Ovary (tissue), 1 donor: ENCODE results near the gene ACER2.

Source experiments
- EP300 ChIP-seq: sonication (generic); formaldehyde crosslinking; IDR thresholded peaks from one replicate; pipeline ENCODE4 v1.6.1; 2017; ENCODE audit warnings: antibody characterized with exemption
- POLR2A ChIP-seq: fragments of 450-650 bp; IDR thresholded peaks from one replicate; pipeline ENCODE4 v1.6.1; 2017; ENCODE audit warnings: antibody characterized with exemption, mild to moderate bottlenecking, moderate library complexity

DNA sequence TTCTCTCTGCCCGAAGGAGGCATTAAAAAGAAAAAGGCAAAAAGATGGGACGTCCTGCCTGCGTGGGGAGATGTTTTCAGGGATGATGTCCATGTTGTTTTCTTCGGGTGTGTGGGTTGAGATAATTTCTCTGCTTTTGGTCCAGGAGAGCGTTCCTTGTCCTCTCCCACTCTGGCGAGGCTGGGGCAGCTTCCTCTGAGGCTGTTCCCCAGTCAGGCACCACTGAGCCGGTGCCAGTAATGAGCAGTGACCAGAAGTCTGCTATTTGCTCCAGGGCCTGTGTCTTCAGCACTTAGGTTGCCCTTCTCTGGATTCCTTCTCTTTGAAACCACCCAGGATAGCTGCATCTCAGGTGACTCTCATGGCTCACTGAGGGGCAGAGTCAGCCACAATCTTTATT is 71.5 kb downstream of the ACER2 start:
- TF ChIP-seq EP300 (no peak), POLR2A (no peak)
